ENCODE results near the gene REM2. TPM values are rescaled to one million over a fixed set of nuclear protein-coding genes. Genes with fewer than 3 reads are reported as not detected.

REM2 gene
- total RNA-seq, 1 experiment from 2014 or later: not detected

DNA sequence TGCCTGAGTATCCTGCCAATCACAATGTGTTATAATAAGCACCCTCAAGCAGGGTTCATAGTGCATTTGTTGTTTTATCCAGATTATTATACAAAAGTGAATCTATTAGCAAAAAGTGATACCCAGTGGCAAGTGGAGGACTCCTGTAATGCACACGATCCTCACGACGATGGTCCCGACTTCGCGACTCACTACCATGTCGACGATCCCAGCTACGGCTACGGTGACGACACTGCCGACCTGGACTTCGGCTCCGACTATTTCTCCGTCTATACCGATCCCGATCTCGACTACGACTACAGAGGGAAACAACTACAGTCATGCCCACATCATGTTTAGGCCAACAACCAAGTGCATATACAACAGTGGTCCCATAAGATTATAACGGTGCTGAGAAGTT lies 23.1 kb downstream of the REM2 start:
- BruUV-seq (replicated peaks): no TSS peak
- Histone ChIP-seq H3K9me3 (ENCODE audit: low read depth, low read length, poor library complexity, severe bottlenecking) (no peaks in the 10 kb centered on the region), H3K4me3 (ENCODE audit: low read depth, low read length, poor library complexity, severe bottlenecking) (no peak overlapping the region), H3K4me1 (ENCODE audit: insufficient read depth, low read length, poor library complexity, severe bottlenecking) (no peaks in the 10 kb centered on the region), H3K27me3 (replicated peaks; ENCODE audit: insufficient read depth, low read depth, low read length, poor library complexity) (no peaks in the 10 kb centered on the region), H3K36me3 (ENCODE audit: insufficient read depth, low read length, poor library complexity, severe bottlenecking) (peaks cover 92% of the 10 kb centered on the region), H3K27ac (ENCODE audit: low read depth, low read length, poor library complexity, severe bottlenecking) (no peak overlapping the region)
- CTCF ChIA-PET: no interaction called here
- POLR2A ChIA-PET (ENCODE audit: low non-redundant PET): no interaction called here
- intact Hi-C loops (cut with micrococcal nuclease; ENCODE audit: unreplicated experiment): no loop called here
- DNase-seq (ENCODE audit: low spot score): no peak
- TF ChIP-seq, protein P1, sequence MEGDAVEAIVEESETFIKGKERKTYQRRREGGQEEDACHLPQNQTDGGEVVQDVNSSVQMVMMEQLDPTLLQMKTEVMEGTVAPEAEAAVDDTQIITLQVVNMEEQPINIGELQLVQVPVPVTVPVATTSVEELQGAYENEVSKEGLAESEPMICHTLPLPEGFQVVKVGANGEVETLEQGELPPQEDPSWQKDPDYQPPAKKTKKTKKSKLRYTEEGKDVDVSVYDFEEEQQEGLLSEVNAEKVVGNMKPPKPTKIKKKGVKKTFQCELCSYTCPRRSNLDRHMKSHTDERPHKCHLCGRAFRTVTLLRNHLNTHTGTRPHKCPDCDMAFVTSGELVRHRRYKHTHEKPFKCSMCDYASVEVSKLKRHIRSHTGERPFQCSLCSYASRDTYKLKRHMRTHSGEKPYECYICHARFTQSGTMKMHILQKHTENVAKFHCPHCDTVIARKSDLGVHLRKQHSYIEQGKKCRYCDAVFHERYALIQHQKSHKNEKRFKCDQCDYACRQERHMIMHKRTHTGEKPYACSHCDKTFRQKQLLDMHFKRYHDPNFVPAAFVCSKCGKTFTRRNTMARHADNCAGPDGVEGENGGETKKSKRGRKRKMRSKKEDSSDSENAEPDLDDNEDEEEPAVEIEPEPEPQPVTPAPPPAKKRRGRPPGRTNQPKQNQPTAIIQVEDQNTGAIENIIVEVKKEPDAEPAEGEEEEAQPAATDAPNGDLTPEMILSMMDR (conservative IDR thresholded peaks at IDR 0.05; ENCODE audit: low read depth, low read length): no peak

DNA sequence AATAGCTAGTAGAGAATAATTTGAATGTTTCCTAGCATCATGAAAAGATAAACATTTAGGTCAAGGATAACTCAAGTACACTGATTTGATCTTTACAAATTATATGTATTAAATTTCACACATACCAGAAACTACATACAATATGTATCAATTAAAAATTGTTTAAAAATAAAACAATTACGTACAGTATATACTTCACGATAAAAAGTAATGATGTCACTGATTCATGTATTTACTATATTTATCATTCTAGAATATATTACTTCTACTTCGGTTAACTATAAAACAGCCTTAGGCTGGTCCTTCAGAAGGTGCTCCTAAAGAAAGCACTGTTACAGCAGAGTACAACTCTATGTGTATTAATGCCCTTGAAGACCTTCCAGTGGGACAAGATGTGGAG lies 24.4 kb downstream of the REM2 start:
- no peak for DNase-seq (ENCODE audit: low spot score)
- Histone ChIP-seq H3K4me1 (ENCODE audit: insufficient read depth, low read length, poor library complexity, severe bottlenecking) (no peaks in the 10 kb centered on the region), H3K36me3 (ENCODE audit: insufficient read depth, low read length, poor library complexity, severe bottlenecking) (peaks cover 92% of the 10 kb centered on the region), H3K27me3 (replicated peaks; ENCODE audit: insufficient read depth, low read depth, low read length, poor library complexity) (no peaks in the 10 kb centered on the region), H3K4me3 (ENCODE audit: low read depth, low read length, poor library complexity, severe bottlenecking) (no peak overlapping the region), H3K27ac (ENCODE audit: low read depth, low read length, poor library complexity, severe bottlenecking) (no peak overlapping the region), H3K9me3 (ENCODE audit: low read depth, low read length, poor library complexity, severe bottlenecking) (no peaks in the 10 kb centered on the region)
- no TSS peak for BruUV-seq (replicated peaks)
- intact Hi-C loops (cut with micrococcal nuclease; ENCODE audit: unreplicated experiment): no loop called here
- POLR2A ChIA-PET (ENCODE audit: low non-redundant PET): no interaction called here
- CTCF ChIA-PET: no interaction called here
- no peak for TF ChIP-seq EZH2 (IDR thresholded peaks at IDR 0.05; ENCODE audit: borderline replicate concordance, low read depth, low read length, poor library complexity, severe bottlenecking)
- TF ChIP-seq, protein P1 (conservative IDR thresholded peaks at IDR 0.05; ENCODE audit: low read depth, low read length): no peak

DNA sequence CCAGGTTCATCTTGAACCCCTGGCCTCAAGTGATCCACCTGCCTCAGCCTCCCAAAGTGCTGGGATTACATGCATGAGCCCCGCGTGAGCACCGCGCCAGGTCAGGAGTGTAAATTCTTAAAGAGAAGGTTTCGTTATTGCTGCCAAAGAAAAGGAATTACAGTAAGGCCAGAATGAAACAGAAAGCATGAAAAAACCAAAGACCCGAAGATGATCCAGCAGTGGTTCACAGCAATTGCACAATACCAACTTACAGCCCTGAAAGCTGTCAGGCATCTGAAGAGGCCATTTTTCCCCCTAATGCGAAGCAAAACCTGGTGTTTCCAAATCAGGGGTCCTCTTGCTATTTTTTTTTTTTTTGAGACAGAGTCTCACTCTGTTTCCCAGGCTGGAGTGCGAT lies 25.6 kb downstream of the REM2 start:
- Histone ChIP-seq H3K36me3 (ENCODE audit: insufficient read depth, low read length, poor library complexity, severe bottlenecking) (peaks cover 80% of the 10 kb centered on the region), H3K27ac (ENCODE audit: low read depth, low read length, poor library complexity, severe bottlenecking) (no peak overlapping the region), H3K4me3 (ENCODE audit: low read depth, low read length, poor library complexity, severe bottlenecking) (no peak overlapping the region), H3K27me3 (replicated peaks; ENCODE audit: insufficient read depth, low read depth, low read length, poor library complexity) (no peaks in the 10 kb centered on the region), H3K9me3 (ENCODE audit: low read depth, low read length, poor library complexity, severe bottlenecking) (no peaks in the 10 kb centered on the region), H3K4me1 (ENCODE audit: insufficient read depth, low read length, poor library complexity, severe bottlenecking) (no peaks in the 10 kb centered on the region)
- CTCF ChIA-PET: no interaction called here
- intact Hi-C loops (cut with micrococcal nuclease; ENCODE audit: unreplicated experiment): no loop called here
- BruUV-seq (replicated peaks): no TSS peak
- POLR2A ChIA-PET (ENCODE audit: low non-redundant PET): no interaction called here
- TF ChIP-seq, protein P1 (conservative IDR thresholded peaks at IDR 0.05; ENCODE audit: low read depth, low read length): no peak
- no peak for TF ChIP-seq EZH2 (IDR thresholded peaks at IDR 0.05; ENCODE audit: borderline replicate concordance, low read depth, low read length, poor library complexity, severe bottlenecking)
- DNase-seq (ENCODE audit: low spot score): no peak
